GM23338 (cell line): ENCODE results near the gene TCFL5. TPM values are rescaled to one million over a fixed set of nuclear protein-coding genes. Genes with fewer than 3 reads are reported as not detected.

Experiments
- ATAC-seq: fragments of 200-7000 bp; cut with Tn5 transposase; 3 replicates; pipeline ENCODE4 v1.9.1; 2020
- DNase-seq: peaks from one replicate; pipeline ENCODE4 v3.0.0-alpha.2; 2015; ENCODE audit warnings: low spot score
- H2AFZ ChIP-seq: fragments of 200-600 bp; sonication (generic); 2 replicates; pipeline ENCODE4 v1.8.0; 2016; ENCODE audit warnings: antibody characterized with exemption, mild to moderate bottlenecking, moderate library complexity
- H3F3A ChIP-seq: fragments of 200-600 bp; sonication (generic); replicated peaks from 2 replicates; pipeline ENCODE4 v1.8.0; 2017; ENCODE audit warnings: antibody characterized with exemption, mixed run types, low read depth
- H3K27ac ChIP-seq: fragments of 200-600 bp; sonication (generic); 2 replicates; pipeline ENCODE4 v1.6.1; 2016; ENCODE audit warnings: low read depth
- H3K27me3 ChIP-seq: fragments of 200-600 bp; sonication (generic); 2 replicates; pipeline ENCODE4 v1.8.0; 2016; ENCODE audit warnings: mild to moderate bottlenecking, mixed run types, moderate library complexity; ENCODE audit not compliant: insufficient read depth
- H3K36me3 ChIP-seq: fragments of 200-600 bp; sonication (generic); 2 replicates; pipeline ENCODE4 v1.8.0; 2016; ENCODE audit warnings: mild to moderate bottlenecking; ENCODE audit not compliant: insufficient read depth
- H3K4me1 ChIP-seq: fragments of 200-600 bp; sonication (generic); 2 replicates; pipeline ENCODE4 v1.8.0; 2016; ENCODE audit warnings: mild to moderate bottlenecking, moderate library complexity; ENCODE audit not compliant: insufficient read depth
- H3K4me2 ChIP-seq: fragments of 200-600 bp; sonication (generic); 2 replicates; pipeline ENCODE4 v1.7.1; 2017; ENCODE audit warnings: mixed run types
- H3K4me3 ChIP-seq: fragments of 200-600 bp; sonication (generic); 2 replicates; pipeline ENCODE4 v1.6.1; 2016; ENCODE audit warnings: mixed run types
- H3K79me2 ChIP-seq: fragments of 200-600 bp; sonication (generic); replicated peaks from 2 replicates; pipeline ENCODE4 v1.8.0; 2017; ENCODE audit warnings: mild to moderate bottlenecking; ENCODE audit not compliant: insufficient read depth
- H3K9me2 ChIP-seq: fragments of 200-600 bp; sonication (generic); 2 replicates; pipeline ENCODE4 v1.8.0; 2017; ENCODE audit not compliant: insufficient read depth
- H4K20me1 ChIP-seq: fragments of 200-600 bp; sonication (generic); replicated peaks from 2 replicates; pipeline ENCODE4 v1.8.0; 2017; ENCODE audit warnings: mild to moderate bottlenecking; ENCODE audit not compliant: insufficient read depth
- H3K27ac Mint-ChIP-seq: 2 replicates; pipeline ENCODE4 v1.8.0; 2020; ENCODE audit warnings: inconsistent platforms, mild to moderate bottlenecking, moderate library complexity, mixed read lengths
- H3K27me3 Mint-ChIP-seq: 3 replicates; pipeline ENCODE4 v1.8.0; 2022; ENCODE audit warnings: low read depth, mild to moderate bottlenecking, moderate library complexity, mixed read lengths, inconsistent platforms; ENCODE audit not compliant: insufficient read depth, poor library complexity
- H3K36me3 Mint-ChIP-seq: 3 replicates; pipeline ENCODE4 v1.8.0; 2021; ENCODE audit warnings: low read depth, mild to moderate bottlenecking, inconsistent platforms, moderate library complexity, mixed read lengths
- H3K4me1 Mint-ChIP-seq: 3 replicates; pipeline ENCODE4 v1.8.0; 2020; ENCODE audit warnings: mild to moderate bottlenecking, inconsistent platforms, mixed read lengths
- H3K4me3 Mint-ChIP-seq: 3 replicates; pipeline ENCODE4 v1.8.0; 2021; ENCODE audit warnings: moderate library complexity, mild to moderate bottlenecking, inconsistent platforms, mixed read lengths
- H3K9me3 Mint-ChIP-seq: 3 replicates; pipeline ENCODE4 v1.8.0; 2020; ENCODE audit warnings: moderate library complexity, mild to moderate bottlenecking, inconsistent platforms, mixed read lengths
- CREB1 ChIP-seq: fragments of 250-450 bp; sonication (Bioruptor Pico); IDR thresholded peaks from 2 replicates; pipeline ENCODE4 v1.5.0; 2020; ENCODE audit warnings: low read depth, mild to moderate bottlenecking, moderate library complexity
- ETS1 ChIP-seq: IDR thresholded peaks from 2 replicates; pipeline ENCODE4 v1.6.1; 2016; ENCODE audit warnings: antibody characterized with exemption
- EZH2 ChIP-seq: fragments of 200-600 bp; sonication (generic); IDR thresholded peaks from one replicate; pipeline ENCODE4 v1.8.0; 2017; ENCODE audit warnings: antibody characterized with exemption, mild to moderate bottlenecking, low read depth; ENCODE audit not compliant: unreplicated experiment
- EZH2phosphoT487 ChIP-seq: fragments of 200-600 bp; sonication (generic); IDR thresholded peaks from one replicate; pipeline ENCODE4 v1.8.1; 2018; ENCODE audit warnings: antibody characterized with exemption; ENCODE audit not compliant: unreplicated experiment
- JUNB ChIP-seq: IDR thresholded peaks from one replicate; pipeline ENCODE4 v1.6.1; 2016; ENCODE audit warnings: antibody characterized with exemption; ENCODE audit not compliant: unreplicated experiment
- NANOG ChIP-seq: IDR thresholded peaks from 2 replicates; pipeline ENCODE4 v1.6.1; 2016; ENCODE audit warnings: antibody characterized with exemption, borderline replicate concordance
- POLR2AphosphoS5 ChIP-seq: IDR thresholded peaks from 2 replicates; pipeline ENCODE4 v1.6.1; 2016; ENCODE audit warnings: antibody characterized with exemption, low read depth
- STAT1 ChIP-seq: IDR thresholded peaks from one replicate; pipeline ENCODE4 v1.6.1; 2016; ENCODE audit warnings: antibody characterized with exemption; ENCODE audit not compliant: unreplicated experiment
- ZNF114 ChIP-seq: fragments of 250-450 bp; sonication (Bioruptor Pico); IDR thresholded peaks from 2 replicates; pipeline ENCODE4 v1.5.0; 2020; ENCODE audit warnings: mild to moderate bottlenecking, moderate library complexity
- ZNF331 ChIP-seq: fragments of 250-450 bp; sonication (Bioruptor Pico); IDR thresholded peaks from 2 replicates; pipeline ENCODE4 v1.5.0; 2020; ENCODE audit warnings: low read depth, mild to moderate bottlenecking, moderate library complexity
- ZNF462 ChIP-seq: fragments of 250-450 bp; sonication (Bioruptor Pico); IDR thresholded peaks from 2 replicates; pipeline ENCODE4 v1.5.0; 2020; ENCODE audit warnings: mild to moderate bottlenecking, moderate library complexity
- polyA plus RNA-seq: library from polyadenylated mRNA; unstranded; fragments of >200 nt; fragmentation: Nextera tagmentation; extraction: Ambion mirVana; gene quantifications from 2 replicates; pipeline ENCODE4 v1.2.1, GENCODE V29; 2016
- total RNA-seq: library from RNA; depleted of rRNA; stranded (reverse); fragments of >200 nt; shearing (Covaris generic); gene quantifications from 2 replicates; pipeline ENCODE4 v1.2.3, GENCODE V29; 2014
- TF ChIP-seq, protein P1 (sequence below): IDR thresholded peaks from one replicate; pipeline ENCODE4 v1.6.1; 2018; ENCODE audit warnings: antibody characterized with exemption; ENCODE audit not compliant: unreplicated experiment
- TF ChIP-seq, protein P2 (sequence below), 2 experiments: fragments of 200-600 bp in 1 of 2; sonication (generic) in 1 of 2; conservative IDR thresholded peaks; 2 replicates each; pipeline versions ENCODE4 v1.5.1 to v1.6.1; 2016 to 2017; ENCODE audit warnings: antibody characterized with exemption in 2 of 2, low read depth in 2 of 2, mild to moderate bottlenecking in 2 of 2, moderate library complexity in 1 of 2

Gene TCFL5
- total and polyA plus RNA-seq, 2 experiments from 2014 or later = 5.8 to 19.3 TPM

GRCh38 chr20:62896526-62896925 is 34.9 kb upstream of the TCFL5 start:
- H3K27me3 ChIP-seq = no peaks in the 10 kb centered on the region
- Mint-ChIP-seq H3K4me3 (no peak overlapping the region), H3K36me3 (peaks cover 56% of the 10 kb centered on the region), H3K27ac (no peak overlapping the region; the same call in 1 of the 2 replicates), H3K4me1 (peaks cover 40% of the 10 kb centered on the region), H3K27me3 (peaks cover 28% of the 10 kb centered on the region), H3K9me3 (no peaks in the 10 kb centered on the region; the same call in 2 of the 3 replicates)
- H3K4me2 ChIP-seq = no peak overlapping the region
- peaks cover 41% of the 10 kb centered on the region for H4K20me1 ChIP-seq
- H3K4me1 ChIP-seq = peaks cover 29% of the 10 kb centered on the region
- ATAC-seq (no peak), DNase-seq (no peak)
- H3K9me2 ChIP-seq = no peaks in the 10 kb centered on the region
- H3K79me2 ChIP-seq = no peaks in the 10 kb centered on the region
- TF ChIP-seq ZNF114 (CRISPR knock-in tag) (no peak), ZNF462 (CRISPR knock-in tag) (no peak), NANOG (no peak), STAT1 (no peak), POLR2AphosphoS5 (no peak), CREB1 (CRISPR knock-in tag) (no peak), EZH2phosphoT487 (no peak), EZH2 (no peak), JUNB (no peak), ZNF331 (CRISPR knock-in tag) (no peak), ETS1 (no peak)
- TF ChIP-seq, protein P1, sequence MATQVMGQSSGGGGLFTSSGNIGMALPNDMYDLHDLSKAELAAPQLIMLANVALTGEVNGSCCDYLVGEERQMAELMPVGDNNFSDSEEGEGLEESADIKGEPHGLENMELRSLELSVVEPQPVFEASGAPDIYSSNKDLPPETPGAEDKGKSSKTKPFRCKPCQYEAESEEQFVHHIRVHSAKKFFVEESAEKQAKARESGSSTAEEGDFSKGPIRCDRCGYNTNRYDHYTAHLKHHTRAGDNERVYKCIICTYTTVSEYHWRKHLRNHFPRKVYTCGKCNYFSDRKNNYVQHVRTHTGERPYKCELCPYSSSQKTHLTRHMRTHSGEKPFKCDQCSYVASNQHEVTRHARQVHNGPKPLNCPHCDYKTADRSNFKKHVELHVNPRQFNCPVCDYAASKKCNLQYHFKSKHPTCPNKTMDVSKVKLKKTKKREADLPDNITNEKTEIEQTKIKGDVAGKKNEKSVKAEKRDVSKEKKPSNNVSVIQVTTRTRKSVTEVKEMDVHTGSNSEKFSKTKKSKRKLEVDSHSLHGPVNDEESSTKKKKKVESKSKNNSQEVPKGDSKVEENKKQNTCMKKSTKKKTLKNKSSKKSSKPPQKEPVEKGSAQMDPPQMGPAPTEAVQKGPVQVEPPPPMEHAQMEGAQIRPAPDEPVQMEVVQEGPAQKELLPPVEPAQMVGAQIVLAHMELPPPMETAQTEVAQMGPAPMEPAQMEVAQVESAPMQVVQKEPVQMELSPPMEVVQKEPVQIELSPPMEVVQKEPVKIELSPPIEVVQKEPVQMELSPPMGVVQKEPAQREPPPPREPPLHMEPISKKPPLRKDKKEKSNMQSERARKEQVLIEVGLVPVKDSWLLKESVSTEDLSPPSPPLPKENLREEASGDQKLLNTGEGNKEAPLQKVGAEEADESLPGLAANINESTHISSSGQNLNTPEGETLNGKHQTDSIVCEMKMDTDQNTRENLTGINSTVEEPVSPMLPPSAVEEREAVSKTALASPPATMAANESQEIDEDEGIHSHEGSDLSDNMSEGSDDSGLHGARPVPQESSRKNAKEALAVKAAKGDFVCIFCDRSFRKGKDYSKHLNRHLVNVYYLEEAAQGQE = no peak
- TF ChIP-seq, protein P2, sequence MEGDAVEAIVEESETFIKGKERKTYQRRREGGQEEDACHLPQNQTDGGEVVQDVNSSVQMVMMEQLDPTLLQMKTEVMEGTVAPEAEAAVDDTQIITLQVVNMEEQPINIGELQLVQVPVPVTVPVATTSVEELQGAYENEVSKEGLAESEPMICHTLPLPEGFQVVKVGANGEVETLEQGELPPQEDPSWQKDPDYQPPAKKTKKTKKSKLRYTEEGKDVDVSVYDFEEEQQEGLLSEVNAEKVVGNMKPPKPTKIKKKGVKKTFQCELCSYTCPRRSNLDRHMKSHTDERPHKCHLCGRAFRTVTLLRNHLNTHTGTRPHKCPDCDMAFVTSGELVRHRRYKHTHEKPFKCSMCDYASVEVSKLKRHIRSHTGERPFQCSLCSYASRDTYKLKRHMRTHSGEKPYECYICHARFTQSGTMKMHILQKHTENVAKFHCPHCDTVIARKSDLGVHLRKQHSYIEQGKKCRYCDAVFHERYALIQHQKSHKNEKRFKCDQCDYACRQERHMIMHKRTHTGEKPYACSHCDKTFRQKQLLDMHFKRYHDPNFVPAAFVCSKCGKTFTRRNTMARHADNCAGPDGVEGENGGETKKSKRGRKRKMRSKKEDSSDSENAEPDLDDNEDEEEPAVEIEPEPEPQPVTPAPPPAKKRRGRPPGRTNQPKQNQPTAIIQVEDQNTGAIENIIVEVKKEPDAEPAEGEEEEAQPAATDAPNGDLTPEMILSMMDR (conservative IDR thresholded peaks at IDR 0.05; ENCODE audit: low read depth in 2 of 2) = no peak
- no peak overlapping the region for H3K4me3 ChIP-seq
- H3K27ac ChIP-seq = peak overlapping the region; percentile 50; the same call in 1 of the 2 replicates
- H2AFZ ChIP-seq = no peak overlapping the region
- peaks cover 66% of the 10 kb centered on the region for H3F3A ChIP-seq
- H3K36me3 ChIP-seq = peaks cover 50% of the 10 kb centered on the region
